Mesenchymal stem cell (in vitro differentiated cells and primary cell): ENCODE results near the gene IL17RE.

Source experiments
- DNase-seq: peaks from one replicate; pipeline ENCODE4 v3.0.0-alpha.2; 2013
- H2AFZ ChIP-seq: one replicate; pipeline ENCODE4 v1.6.1; 2013; ENCODE audit warnings: low read depth, mild to moderate bottlenecking, control low read depth, inconsistent platforms, low read length, moderate library complexity
- H2AK5ac ChIP-seq: 2 replicates; pipeline ENCODE4 v1.6.1; 2013; ENCODE audit warnings: low read length, moderate library complexity, mild to moderate bottlenecking, inconsistent platforms; ENCODE audit not compliant: severe bottlenecking
- H2BK120ac ChIP-seq: one replicate; pipeline ENCODE4 v1.6.1; 2013; ENCODE audit warnings: low read depth, mild to moderate bottlenecking, inconsistent platforms, low read length, moderate library complexity
- H2BK12ac ChIP-seq, 2 experiments: one replicate each; pipeline ENCODE4 v1.6.1; 2013; ENCODE audit warnings: inconsistent platforms in 2 of 2, low read length in 2 of 2, mild to moderate bottlenecking in 2 of 2, moderate library complexity in 2 of 2, control low read depth in 1 of 2
- H2BK15ac ChIP-seq: one replicate; pipeline ENCODE4 v1.6.1; 2013; ENCODE audit warnings: mild to moderate bottlenecking, low read depth, inconsistent platforms; ENCODE audit not compliant: poor library complexity, severe bottlenecking
- H2BK5ac ChIP-seq: 2 replicates; pipeline ENCODE4 v1.6.1; 2013; ENCODE audit warnings: low read depth, mild to moderate bottlenecking, low read length, control low read depth, inconsistent platforms; ENCODE audit not compliant: poor library complexity, severe bottlenecking
- H3K14ac ChIP-seq, 2 experiments: one replicate each; pipeline ENCODE4 v1.6.1; 2013; ENCODE audit warnings: inconsistent platforms in 2 of 2, low read length in 2 of 2, control low read depth in 1 of 2, mild to moderate bottlenecking in 1 of 2, moderate library complexity in 1 of 2
- H3K18ac ChIP-seq, 2 experiments: one replicate each; pipeline ENCODE4 v1.6.1; 2013; ENCODE audit warnings: inconsistent platforms in 2 of 2, low read length in 2 of 2, control low read depth in 1 of 2, low read depth in 1 of 2, mild to moderate bottlenecking in 1 of 2
- H3K23ac ChIP-seq, 2 experiments: one replicate each; pipeline ENCODE4 v1.6.1; 2013; ENCODE audit warnings: inconsistent platforms in 2 of 2, low read length in 2 of 2, mild to moderate bottlenecking in 2 of 2, moderate library complexity in 2 of 2, control low read depth in 1 of 2
- H3K27ac ChIP-seq: 2 replicates; pipeline ENCODE4 v1.5.1; 2013; ENCODE audit warnings: mild to moderate bottlenecking, moderate library complexity, low read length, control low read depth, inconsistent platforms; ENCODE audit not compliant: poor library complexity, severe bottlenecking
- H3K27me3 ChIP-seq, 2 experiments: 2 replicates each; pipeline versions ENCODE4 v1.6.1 to v1.7.0; 2013; ENCODE audit warnings: low read length in 2 of 2, mild to moderate bottlenecking in 2 of 2, moderate library complexity in 2 of 2, control low read depth in 1 of 2, inconsistent platforms in 1 of 2; ENCODE audit not compliant: control insufficient read depth in 1 of 2, insufficient read depth in 1 of 2
- H3K36me3 ChIP-seq, 2 experiments: 2 replicates each; pipeline versions ENCODE4 v1.6.1 to v1.7.0; 2013; ENCODE audit warnings: low read length in 2 of 2, control low read depth in 1 of 2, inconsistent platforms in 1 of 2, low read depth in 1 of 2, mild to moderate bottlenecking in 1 of 2; ENCODE audit not compliant: insufficient read depth in 2 of 2, control insufficient read depth in 1 of 2
- H3K4ac ChIP-seq, 2 experiments: one replicate each; pipeline ENCODE4 v1.6.1; 2013; ENCODE audit warnings: inconsistent platforms in 2 of 2, low read length in 2 of 2, mild to moderate bottlenecking in 2 of 2, moderate library complexity in 2 of 2, control low read depth in 1 of 2, low read depth in 1 of 2
- H3K4me1 ChIP-seq: 2 replicates; pipeline ENCODE4 v1.6.1; 2013; ENCODE audit warnings: low read depth, low read length, control low read depth; ENCODE audit not compliant: control insufficient read depth, insufficient read depth
- H3K4me2 ChIP-seq: 2 replicates; pipeline ENCODE4 v1.6.1; 2013; ENCODE audit warnings: low read length, mild to moderate bottlenecking, inconsistent platforms; ENCODE audit not compliant: poor library complexity, severe bottlenecking
- H3K4me3 ChIP-seq, 2 experiments: 2 replicates each; pipeline versions ENCODE4 v1.5.1 to v1.7.0; 2013; ENCODE audit warnings: low read length in 2 of 2, mild to moderate bottlenecking in 2 of 2, control low read depth in 1 of 2, low read depth in 1 of 2; ENCODE audit not compliant: insufficient read depth in 1 of 2
- H3K79me1 ChIP-seq: replicated peaks from 2 replicates; pipeline ENCODE4 v1.6.1; 2013; ENCODE audit warnings: mild to moderate bottlenecking, control low read depth, low read length, inconsistent platforms; ENCODE audit not compliant: poor library complexity, severe bottlenecking
- H3K9ac ChIP-seq: 2 replicates; pipeline ENCODE4 v1.7.0; 2013; ENCODE audit warnings: mild to moderate bottlenecking, low read length, moderate library complexity
- H3K9me3 ChIP-seq: 2 replicates; pipeline ENCODE4 v1.7.0; 2013; ENCODE audit warnings: mild to moderate bottlenecking, low read length; ENCODE audit not compliant: control insufficient read depth
- H4K8ac ChIP-seq: one replicate; pipeline ENCODE4 v1.6.1; 2013; ENCODE audit warnings: inconsistent platforms, mild to moderate bottlenecking, low read length, moderate library complexity
- H4K91ac ChIP-seq: one replicate; pipeline ENCODE4 v1.6.1; 2013; ENCODE audit warnings: mild to moderate bottlenecking, low read length, inconsistent platforms
- WGBS: methylation state at CpG from one replicate; pipeline ENCODE4 v1.1.7; 2013; ENCODE audit warnings: mixed read lengths; 5-methylcytosine and 5-hydroxymethylcytosine counted together

IL17RE gene

GRCh38 chr3:9861201-9861600 is 41.4 kb upstream of the IL17RE start:
- Histone ChIP-seq H2BK120ac (no peak overlapping the region), H2AK5ac (no peak overlapping the region), H2BK5ac (no peak overlapping the region), H3K4me1 (peaks cover 22% of the 10 kb centered on the region), H3K27ac (no peak overlapping the region), H3K9me3 (no peaks in the 10 kb centered on the region), H4K8ac (no peak overlapping the region), H2BK12ac (no peak overlapping the region), H3K23ac (no peak overlapping the region), H3K18ac (no peak overlapping the region), H3K14ac (no peak overlapping the region), H3K36me3 (no peaks in the 10 kb centered on the region), H3K4ac (no peak overlapping the region), H3K4me3 (no peak overlapping the region), H3K4me2 (no peak overlapping the region), H2AFZ (no peak overlapping the region), H4K91ac (no peak overlapping the region), H3K79me1 (no peaks in the 10 kb centered on the region), H2BK15ac (no peak overlapping the region), H3K9ac (no peak overlapping the region), H3K27me3 (no peaks in the 10 kb centered on the region)
- no peak for DNase-seq
- 97% methylated on average over 2 of the region's 4 CpGs for WGBS

GRCh38 chr3:9861626-9862130 is 41.0 kb upstream of the IL17RE start:
- no peak overlapping the region for H2BK15ac ChIP-seq
- no peak for DNase-seq
- H4K8ac ChIP-seq = no peak overlapping the region
- no peaks in the 10 kb centered on the region for H3K27me3 ChIP-seq
- no peak overlapping the region for H3K14ac ChIP-seq
- H3K4ac ChIP-seq = no peak overlapping the region
- H3K27ac ChIP-seq = no peak overlapping the region
- peak overlapping the region in 1 of 2 experiments; percentile 0 for H2BK12ac ChIP-seq
- no peak overlapping the region for H3K9ac ChIP-seq
- H3K4me3 ChIP-seq = no peak overlapping the region
- 89% methylated on average over 5 of the region's 5 CpGs for WGBS
- no peaks in the 10 kb centered on the region for H3K79me1 ChIP-seq
- H3K18ac ChIP-seq = peak overlapping the region in 1 of 2 experiments; percentile 7
- no peak overlapping the region for H2BK120ac ChIP-seq
- no peak overlapping the region for H4K91ac ChIP-seq
- H2AFZ ChIP-seq = no peak overlapping the region
- no peak overlapping the region for H3K4me2 ChIP-seq
- H3K4me1 ChIP-seq = peaks cover 22% of the 10 kb centered on the region
- no peak overlapping the region for H3K23ac ChIP-seq
- no peaks in the 10 kb centered on the region for H3K36me3 ChIP-seq
- H3K9me3 ChIP-seq = no peaks in the 10 kb centered on the region
- no peak overlapping the region for H2AK5ac ChIP-seq
- no peak overlapping the region for H2BK5ac ChIP-seq

DNA sequence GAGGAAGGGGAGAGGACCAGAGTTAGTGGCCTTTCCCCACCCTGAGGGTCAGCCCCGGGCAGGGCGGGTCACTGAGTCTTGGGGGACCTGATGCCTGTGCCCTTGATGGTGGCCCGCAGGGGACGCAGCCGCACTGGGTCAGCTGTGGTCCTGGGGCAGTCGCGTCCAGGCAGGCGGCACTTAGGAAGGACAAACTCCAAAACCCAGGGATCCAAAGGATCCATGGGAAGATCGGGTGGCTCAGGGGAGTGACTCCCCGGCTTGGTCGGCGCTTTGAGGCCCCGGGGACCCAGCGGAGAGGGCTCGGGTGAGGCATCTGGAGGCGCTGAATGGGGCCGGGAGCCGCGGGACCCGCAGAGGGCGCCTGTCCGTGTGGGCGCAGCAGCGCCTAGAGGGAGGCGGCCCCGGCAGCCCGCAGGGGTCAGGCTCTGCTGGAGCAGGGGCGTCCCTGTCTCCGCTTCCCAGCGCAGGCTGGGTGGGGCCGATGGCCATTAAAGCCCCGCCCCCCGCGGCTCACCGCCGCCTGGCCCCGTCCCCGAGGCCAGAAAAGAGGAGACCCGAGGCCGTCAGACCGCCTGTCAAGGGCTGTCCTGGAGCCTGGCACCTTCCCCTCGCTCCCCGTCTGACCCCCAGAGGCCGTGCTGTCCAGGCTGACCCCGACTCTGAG is 40.1 kb upstream of the IL17RE start:
- Histone ChIP-seq H3K4me2 (peak overlapping the region; percentile 34), H3K36me3 (no peaks in the 10 kb centered on the region), H3K18ac (peak overlapping the region; percentile 87 to 90), H2AK5ac (no peak overlapping the region), H4K91ac (peak overlapping the region; percentile 94), H3K79me1 (no peaks in the 10 kb centered on the region), H3K4ac (peak overlapping the region; percentile 61 to 95), H2BK15ac (peak overlapping the region; percentile 90), H2BK5ac (no peak overlapping the region), H3K27me3 (no peaks in the 10 kb centered on the region), H2AFZ (peak overlapping the region; percentile 21), H3K4me1 (peaks cover 22% of the 10 kb centered on the region), H3K9me3 (no peaks in the 10 kb centered on the region), H2BK12ac (peak overlapping the region; percentile 16 to 49), H3K9ac (peak overlapping the region; percentile 43), H3K23ac (no peak overlapping the region), H4K8ac (peak overlapping the region; percentile 98), H3K14ac (peak overlapping the region in 1 of 2 experiments; percentile 85), H2BK120ac (peak overlapping the region; percentile 11), H3K27ac (no peak overlapping the region), H3K4me3 (peak overlapping the region in 1 of 2 experiments; percentile 24)
- WGBS = 11% methylated on average over 45 of the region's 45 CpGs
- DNase-seq = peak; percentile 73

DNA sequence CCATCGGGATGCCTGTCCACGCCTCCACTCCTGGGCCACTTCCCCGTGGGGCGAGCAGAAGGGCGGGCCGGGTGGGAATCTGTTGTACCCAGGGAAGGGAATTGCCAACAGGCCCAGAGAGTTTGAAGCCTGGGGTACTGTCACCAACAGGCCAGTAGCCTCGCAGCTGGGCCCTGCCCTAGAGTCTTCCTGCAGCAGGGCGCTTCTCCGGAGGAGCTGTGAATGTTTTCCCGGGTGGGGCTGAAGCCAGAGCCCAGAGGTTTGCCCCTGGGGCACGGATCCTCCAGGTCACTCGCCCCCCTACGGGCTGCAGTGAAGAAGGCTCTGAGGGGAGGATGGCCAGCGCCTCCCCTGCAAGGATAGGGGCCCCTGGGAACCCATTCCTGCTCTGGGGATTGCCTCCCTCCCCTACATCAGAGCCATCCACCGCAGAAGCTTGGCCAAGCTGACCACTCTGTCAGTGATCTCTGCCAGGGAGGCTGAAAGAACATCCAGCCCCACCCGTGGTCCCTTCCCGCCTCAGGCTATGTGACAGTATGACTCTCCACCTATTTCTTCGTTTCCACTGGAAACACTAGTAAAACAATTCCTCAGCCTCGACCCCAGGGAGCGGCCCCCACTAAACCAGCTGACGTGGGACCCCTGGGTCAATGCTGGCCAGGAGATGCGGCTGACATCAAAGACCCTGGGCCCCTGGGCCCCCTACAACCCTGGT is 39.4 kb upstream of the IL17RE start:
- Histone ChIP-seq H2AK5ac (peak overlapping the region; percentile 56), H2BK5ac (no peak overlapping the region), H2BK120ac (no peak overlapping the region), H3K18ac (peak overlapping the region; percentile 26 to 90), H3K4me1 (peaks cover 22% of the 10 kb centered on the region), H3K23ac (no peak overlapping the region), H3K9me3 (no peaks in the 10 kb centered on the region), H3K4me3 (peak overlapping the region in 1 of 2 experiments; percentile 24), H2BK12ac (peak overlapping the region; percentile 2 to 70), H3K4me2 (no peak overlapping the region), H3K9ac (peak overlapping the region; percentile 43), H3K14ac (peak overlapping the region in 1 of 2 experiments; percentile 85), H4K8ac (peak overlapping the region; percentile 97), H2AFZ (no peak overlapping the region), H3K79me1 (no peaks in the 10 kb centered on the region), H3K27ac (no peak overlapping the region), H3K4ac (peak overlapping the region in 1 of 2 experiments; percentile 95), H4K91ac (peak overlapping the region; percentile 63), H3K36me3 (no peaks in the 10 kb centered on the region), H3K27me3 (no peaks in the 10 kb centered on the region), H2BK15ac (peak overlapping the region; percentile 93)
- WGBS = 70% methylated on average over 22 of the region's 22 CpGs
- no peak for DNase-seq
